GM21390 (cell line): ENCODE data around the gene C9orf43.

Source experiments
- ATAC-seq: cut with Tn5 transposase; IDR thresholded peaks from one replicate; pipeline ENCODE4 v1.9.1; 2021; ENCODE audit not compliant: unreplicated experiment

C9orf43 gene

GRCh38 chr9:113464286-113464660 lies 53.7 kb downstream of the C9orf43 start:
- no peak for ATAC-seq

- no peak for ATAC-seq
Measured at GRCh38 chr9:113465599-113466140, 55.1 kb downstream of the C9orf43 start.

GRCh38 chr9:113467183-113467582 lies 56.6 kb downstream of the C9orf43 start:
- no peak for ATAC-seq

GRCh38 chr9:113468716-113469448 lies 58.3 kb downstream of the C9orf43 start:
- ATAC-seq = no peak

GRCh38 chr9:113471143-113471542 lies 60.6 kb downstream of the C9orf43 start:
- ATAC-seq = no peak

GRCh38 chr9:113471566-113471965 lies 61.0 kb downstream of the C9orf43 start:
- ATAC-seq = no peak

- no peak for ATAC-seq
Measured at GRCh38 chr9:113472199-113472598, 61.7 kb downstream of the C9orf43 start.

- ATAC-seq = no peak
Measured at GRCh38 chr9:113474360-113475028, 63.9 kb downstream of the C9orf43 start.

GRCh38 chr9:113475031-113475430 lies 64.5 kb downstream of the C9orf43 start:
- ATAC-seq = no peak

GRCh38 chr9:113475992-113476391 lies 65.4 kb downstream of the C9orf43 start:
- no peak for ATAC-seq

GRCh38 chr9:113476511-113476916 lies 66.0 kb downstream of the C9orf43 start:
- no peak for ATAC-seq

GRCh38 chr9:113477058-113477457 lies 66.5 kb downstream of the C9orf43 start:
- no peak for ATAC-seq

- ATAC-seq = no peak
Measured at GRCh38 chr9:113477661-113478060, 67.1 kb downstream of the C9orf43 start.

GRCh38 chr9:113479174-113479621 lies 68.7 kb downstream of the C9orf43 start:
- no peak for ATAC-seq
